Left ventricle myocardium superior (tissue), 1 donor: Measurements from ENCODE around the gene PRM3. TPM values are rescaled to one million over a fixed set of nuclear protein-coding genes. Genes with fewer than 3 reads are reported as not detected.

Experiments used
- ATAC-seq: fragments of 200-7000 bp; cut with Tn5 transposase; one replicate; pipeline ENCODE4 v1.9.1; 2020; ENCODE audit warnings: mild to moderate bottlenecking, moderate library complexity
- DNase-seq: peaks from one replicate; pipeline ENCODE4 v3.0.0-alpha.2; 2020
- intact Hi-C: fragments of 100-400 bp; cut with micrococcal nuclease; formaldehyde crosslinking; loops from one replicate; pipeline ENCODE4 v1.11.0; 2022
- total RNA-seq: library from RNA; stranded (reverse); fragmentation: NEBNext Ultra II Directional; extraction: Animal tissue kit (Norgen Biotek cat#: 25700); gene quantifications from one replicate; pipeline ENCODE4 v1.2.1, GENCODE V29; 2021
- donor health status: DM: no; HTN: yes; CAD: no; lungs with severe emphysema.

Gene PRM3
- total RNA-seq, 1 donor from 2014 or later, result not detected

DNA sequence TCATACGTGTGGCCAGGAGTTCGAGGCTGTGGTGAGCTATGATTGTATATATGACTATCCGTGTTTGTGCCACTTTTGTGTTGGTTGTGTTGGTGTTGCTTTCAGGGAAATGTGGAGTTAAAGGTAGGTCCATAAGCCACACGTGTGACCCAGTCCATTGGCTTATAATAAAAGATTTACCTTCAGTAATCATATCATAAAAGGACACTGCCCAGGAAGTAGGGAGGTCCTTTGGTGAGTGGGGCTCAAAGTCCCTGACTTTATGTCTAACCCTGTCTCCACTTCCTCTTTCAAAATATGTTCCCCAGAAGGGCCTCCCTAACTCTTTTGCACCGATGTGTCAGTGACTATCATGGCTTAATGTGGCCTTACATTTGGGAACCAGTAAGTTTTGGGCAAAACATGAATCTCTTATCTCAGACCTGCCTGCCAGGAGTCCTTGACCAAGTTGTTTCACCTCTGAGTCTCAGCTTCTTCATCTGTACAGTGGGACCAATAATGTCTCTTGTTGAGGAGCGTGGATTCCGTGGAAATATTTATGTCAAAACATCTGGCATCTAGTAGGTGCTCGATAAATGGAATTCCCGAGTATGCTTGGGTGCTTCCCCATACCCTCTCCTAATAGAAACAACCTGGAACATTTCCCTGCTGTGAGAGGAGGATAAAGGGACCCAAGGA, 9.1 kb downstream of the PRM3 start:
- no peak for DNase-seq
- intact Hi-C loops, result no loop called here
- ATAC-seq, result no peak

DNA sequence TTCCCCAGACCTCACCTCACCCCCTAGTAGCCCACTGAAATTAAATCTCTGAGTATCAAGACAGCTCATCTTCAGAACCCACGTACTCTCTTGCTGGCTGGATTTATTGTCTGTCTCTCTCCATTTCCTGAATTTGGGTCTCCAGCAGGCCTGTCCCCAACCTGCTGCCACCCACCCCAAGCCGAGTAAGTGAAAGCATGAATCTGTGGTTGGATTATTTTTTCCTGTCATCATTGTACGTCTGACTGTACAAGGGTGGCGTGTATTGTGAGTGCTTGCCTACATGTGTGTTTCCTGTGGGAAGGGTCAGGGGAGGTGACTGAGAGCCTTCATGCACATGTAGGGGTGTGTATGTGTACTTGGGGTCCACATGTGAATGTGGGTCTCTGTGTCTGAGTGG, 9.7 kb downstream of the PRM3 start:
- no peak for DNase-seq
- no peak for ATAC-seq
- intact Hi-C loops, result no loop called here

GRCh38 chr16:11262915-11263314, 10.5 kb downstream of the PRM3 start:
- intact Hi-C loops, result no loop called here
- no peak for ATAC-seq
- no peak for DNase-seq

GRCh38 chr16:11260596-11260966, 12.8 kb downstream of the PRM3 start:
- intact Hi-C loops, result no loop called here
- no peak for ATAC-seq
- no peak for DNase-seq

GRCh38 chr16:11259655-11260595, 13.5 kb downstream of the PRM3 start:
- ATAC-seq, result no peak
- intact Hi-C loops, result loop anchor here (5.0 kb wide), 1 partner anchor 288 kb away; no protein-coding TSS in a partner anchor

DNA sequence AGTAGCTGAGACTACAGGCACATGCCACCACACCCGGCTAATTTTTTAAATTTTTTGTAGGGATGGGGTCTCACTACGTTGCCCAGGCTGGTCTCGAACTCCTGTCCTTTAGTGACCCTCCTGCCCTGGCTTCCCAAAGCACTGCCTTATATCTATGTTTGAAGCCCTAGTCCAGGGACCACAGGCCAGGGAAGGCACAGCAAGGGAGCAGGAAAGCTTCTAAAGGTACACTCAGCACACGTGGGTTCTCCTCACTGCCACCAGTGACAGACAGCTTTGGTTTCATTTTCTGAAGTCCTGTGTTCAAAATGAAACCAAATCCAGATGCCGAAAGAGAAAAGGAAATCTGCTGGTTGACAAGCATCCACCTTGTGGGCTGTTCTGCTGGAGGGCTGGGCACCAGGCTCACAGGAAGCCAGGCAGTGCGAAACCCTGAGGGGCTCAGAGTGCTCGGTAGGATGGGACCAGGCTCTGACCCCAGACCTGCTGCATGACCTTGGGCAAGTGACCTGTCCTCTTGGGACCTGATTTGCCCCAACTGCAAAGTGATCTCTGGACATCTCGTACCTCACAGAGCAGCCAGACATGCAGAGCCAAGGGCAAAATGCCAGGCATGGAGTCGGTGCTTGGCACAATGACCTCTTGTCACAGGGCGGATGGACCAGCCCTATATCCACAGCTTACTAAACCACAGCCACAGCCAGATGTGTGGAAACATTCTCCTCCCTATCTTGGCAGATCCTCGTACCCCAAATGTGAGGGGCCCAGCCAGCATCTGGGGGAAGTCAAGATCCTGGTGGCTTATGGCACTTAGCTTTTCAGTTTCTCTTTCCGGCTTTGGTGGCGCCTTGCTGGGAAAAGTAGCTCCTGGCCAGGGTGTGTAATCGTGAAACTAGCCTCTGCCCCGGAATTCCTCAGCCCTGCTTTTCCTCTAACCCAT, 14.6 kb downstream of the PRM3 start:
- intact Hi-C loops, result loop anchor here (5.0 kb wide), 1 partner anchor 287 kb away; no protein-coding TSS in a partner anchor
- ATAC-seq (peak; percentile 21), DNase-seq (peak; percentile 81)

More at GRCh38 chr16:11259655-11260595, 13.5 kb downstream of the PRM3 start:
- DNase-seq, result no peak

GRCh38 chr16:11257131-11257938, 16.1 kb downstream of the PRM3 start:
- peak; percentile 74 for DNase-seq
- intact Hi-C loops, result loop anchor here (5.0 kb wide), 1 partner anchor 285 kb away; no protein-coding TSS in a partner anchor
- ATAC-seq, result peak; percentile 74

DNA sequence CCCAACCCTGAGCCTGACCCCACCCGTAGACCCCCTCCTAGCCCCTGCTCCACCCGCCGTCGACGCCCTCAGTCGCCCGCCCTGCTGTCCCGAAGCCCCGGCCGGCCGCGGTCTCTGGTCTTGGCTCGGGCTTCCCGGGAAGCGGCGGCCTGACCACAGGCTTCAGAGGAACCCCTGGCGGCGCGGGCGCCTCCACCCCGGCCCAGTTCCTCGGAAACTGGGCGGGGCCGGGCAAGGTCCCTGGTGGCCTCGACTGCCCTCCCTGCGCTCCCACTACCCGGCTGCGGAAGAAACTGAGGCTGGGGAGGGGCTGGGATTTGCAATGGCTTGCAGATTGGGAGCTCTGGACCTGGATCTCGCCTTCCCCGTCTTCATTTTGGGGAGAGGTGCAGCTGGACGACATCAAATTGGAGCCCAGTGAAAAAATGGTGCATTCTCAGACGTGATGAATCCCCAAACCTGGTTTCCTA, 16.7 kb downstream of the PRM3 start:
- ATAC-seq, result peak; percentile 60
- intact Hi-C loops, result loop anchor here (5.0 kb wide), 1 partner anchor 284 kb away; no protein-coding TSS in a partner anchor

DNA sequence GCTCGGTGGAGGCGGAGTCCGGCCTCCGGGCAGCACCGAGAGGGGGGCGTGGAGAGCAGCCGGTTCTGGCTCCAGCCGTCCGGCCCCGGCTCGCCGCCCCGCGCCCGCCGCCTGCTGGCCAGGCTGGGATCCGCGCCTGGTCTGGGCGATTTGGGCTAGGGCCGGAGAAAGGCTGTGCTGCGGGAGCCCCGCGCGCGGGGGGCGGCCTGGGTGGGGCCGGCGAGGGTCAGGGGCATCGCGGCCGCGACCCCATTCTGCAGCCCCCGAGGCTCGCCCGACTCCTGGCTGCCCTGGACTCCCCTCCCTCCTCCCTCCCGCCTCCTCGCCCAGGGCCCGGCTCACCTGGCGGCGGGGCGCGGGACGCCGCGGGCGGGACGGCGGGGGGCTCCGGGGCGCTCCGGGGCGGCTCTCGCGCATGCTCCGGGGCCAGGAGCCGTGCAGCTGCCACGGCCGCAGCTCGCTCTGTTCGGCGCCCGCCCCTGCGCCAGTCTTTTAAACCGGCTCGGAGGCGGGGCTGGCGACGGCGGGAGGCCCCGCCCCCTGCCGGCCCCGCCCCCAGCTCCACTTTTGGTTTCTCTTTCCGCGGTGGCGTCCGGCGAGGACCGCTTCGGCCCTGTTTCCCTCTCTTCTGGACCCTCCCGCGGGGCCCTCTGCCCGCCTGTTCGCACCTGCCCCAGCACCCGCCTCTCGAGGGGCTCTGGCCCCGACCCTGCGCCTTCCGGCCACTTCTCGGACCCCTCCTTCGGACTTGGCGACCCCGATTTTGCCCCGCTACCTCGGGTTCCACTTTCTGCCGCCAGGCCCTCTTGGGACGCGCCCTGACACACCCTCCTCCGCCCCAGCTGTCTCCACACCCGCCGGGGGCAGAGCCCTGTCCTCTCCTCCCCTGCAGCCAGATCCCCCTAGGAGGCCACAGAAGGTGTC, 17.4 kb downstream of the PRM3 start, which contains the start of gene SOCS1:
SOCS1 (minus strand) TSS at position 468 of the 924 bp plus-strand sequence. CDS start 726 bp downstream, outside the sequence.
- intact Hi-C loops, result loop anchor here (5.0 kb wide), 1 partner anchor 284 kb away; no protein-coding TSS in a partner anchor
- peak; percentile 92 for DNase-seq
- peak; percentile 80 for ATAC-seq

More for the DNA sequence above, 16.7 kb downstream of the PRM3 start:
- peak; percentile 86 for DNase-seq

DNA sequence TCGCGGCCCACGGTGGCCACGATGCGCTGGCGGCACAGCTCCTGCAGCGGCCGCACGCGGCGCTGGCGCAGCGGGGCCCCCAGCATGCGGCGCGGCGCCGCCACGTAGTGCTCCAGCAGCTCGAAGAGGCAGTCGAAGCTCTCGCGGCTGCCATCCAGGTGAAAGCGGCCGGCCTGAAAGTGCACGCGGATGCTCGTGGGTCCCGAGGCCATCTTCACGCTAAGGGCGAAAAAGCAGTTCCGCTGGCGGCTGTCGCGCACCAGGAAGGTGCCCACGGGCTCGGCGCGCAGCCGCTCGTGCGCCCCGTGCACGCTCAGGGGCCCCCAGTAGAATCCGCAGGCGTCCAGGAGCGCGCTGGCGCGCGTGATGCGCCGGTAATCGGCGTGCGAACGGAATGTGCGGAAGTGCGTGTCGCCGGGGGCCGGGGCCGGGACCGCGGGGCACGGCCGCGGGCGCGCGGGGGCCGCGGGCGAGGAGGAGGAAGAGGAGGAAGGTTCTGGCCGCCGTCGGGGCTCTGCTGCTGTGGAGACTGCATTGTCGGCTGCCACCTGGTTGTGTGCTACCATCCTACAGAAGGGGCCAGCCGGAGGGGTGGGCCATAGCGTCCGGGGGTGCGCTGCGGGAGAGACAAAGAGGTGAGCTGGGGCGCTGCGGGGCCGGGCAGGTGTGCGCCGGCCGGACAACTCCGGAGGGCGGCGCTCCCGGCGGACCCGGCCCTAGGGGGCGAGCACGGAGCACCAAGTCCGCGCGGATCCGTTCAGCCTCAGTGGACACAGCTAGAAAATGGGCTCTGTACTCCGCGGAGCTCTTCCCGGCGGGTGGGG, 18.3 kb downstream of the PRM3 start:
- ATAC-seq, result no peak
- intact Hi-C loops, result loop anchor here (5.0 kb wide), 1 partner anchor 283 kb away; no protein-coding TSS in a partner anchor
- DNase-seq, result peak; percentile 65

GRCh38 chr16:11253995-11254912, 19.2 kb downstream of the PRM3 start:
- intact Hi-C loops, result no loop called here
- ATAC-seq (no peak), DNase-seq (no peak)

- intact Hi-C loops, result no loop called here
Measured at GRCh38 chr16:11253009-11253994, 20.1 kb downstream of the PRM3 start.

GRCh38 chr16:11252482-11252931, 20.9 kb downstream of the PRM3 start:
- ATAC-seq (no peak), DNase-seq (no peak)
- intact Hi-C loops, result no loop called here

More at GRCh38 chr16:11253009-11253994, 20.1 kb downstream of the PRM3 start:
- ATAC-seq (no peak), DNase-seq (no peak)
